ENCODE measurements around the gene ERBIN.

DNA sequence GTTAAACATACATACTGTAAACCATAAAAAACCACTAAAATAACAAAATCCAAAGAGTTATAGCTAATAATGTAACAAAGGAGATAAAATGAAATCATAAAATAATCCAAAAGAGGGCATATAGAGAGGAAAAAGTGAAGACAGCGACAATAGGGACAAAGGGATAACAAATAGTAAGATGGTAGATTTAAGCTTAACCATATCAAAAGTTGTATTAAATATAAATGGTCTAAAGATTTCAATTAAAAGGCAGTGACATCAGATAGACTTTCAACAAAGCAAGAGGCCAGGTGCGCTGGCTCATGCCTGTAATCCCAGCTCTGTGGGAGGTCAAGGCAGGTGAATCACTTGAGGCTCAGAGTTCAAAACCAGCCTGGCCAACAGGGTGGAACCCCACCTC, 163.0 kb downstream of the ERBIN start:
- TF ChIP-seq GATA2 (IDR thresholded peaks at IDR 0.05; ENCODE audit: low read depth, low read length) (no peak), GATA3 (IDR thresholded peaks at IDR 0.05; ENCODE audit: low read depth, low read length) (no peak)

Measured in SH-SY5Y (cell line).